H1 (cell line): Measurements from ENCODE around the gene ANKRD6. TPM values are rescaled to one million over a fixed set of nuclear protein-coding genes. Genes with fewer than 3 reads are reported as not detected.

Source experiments
- CTCF ChIA-PET: fragments of 300-600 bp; sonication (Branson Sonifier 250); formaldehyde crosslinking; loops from one replicate; lab custom pipeline; 2021; ENCODE audit not compliant: partially characterized antibody; lab: Charles Lee
- POLR2A ChIA-PET: fragments of 300-600 bp; sonication (Branson Sonifier 250); formaldehyde crosslinking; loops from one replicate; lab custom pipeline; 2021; ENCODE audit warnings: inconsistent platforms; ENCODE audit not compliant: partially characterized antibody; lab: Charles Lee
- DNase-seq, 2 experiments: peaks; one replicate each; pipeline versions ENCODE4 v3.0.0 to v3.0.0-alpha.2; 2010 to 2022; ENCODE audit warnings: low spot score in 2 of 2, low read depth in 1 of 2, mixed read lengths in 1 of 2
- FAIRE-seq: peaks from 2 replicates; lab custom pipeline; 2011; peaks lifted over from hg19 to GRCh38; lab: Jason Lieb, UNC
- H2AFZ ChIP-seq: 2 replicates; pipeline ENCODE4 v1.8.1; 2012; ENCODE audit warnings: low read length, inconsistent platforms
- H2AK5ac ChIP-seq: 2 replicates; pipeline ENCODE4 v1.6.1; 2013; ENCODE audit warnings: low read depth, low read length
- H2BK120ac ChIP-seq: replicated peaks from 2 replicates; pipeline ENCODE3; 2013; ENCODE audit warnings: low read depth, low read length, inconsistent platforms
- H2BK12ac ChIP-seq: 2 replicates; pipeline ENCODE4 v1.6.1; 2013; ENCODE audit warnings: low read depth, low read length
- H2BK15ac ChIP-seq: 2 replicates; pipeline ENCODE4 v1.6.1; 2013; ENCODE audit warnings: low read length
- H2BK20ac ChIP-seq: 2 replicates; pipeline ENCODE4 v1.6.1; 2013; ENCODE audit warnings: low read length
- H2BK5ac ChIP-seq: 2 replicates; pipeline ENCODE4 v1.6.1; 2013; ENCODE audit warnings: low read depth, low read length
- H3K14ac ChIP-seq: 2 replicates; pipeline ENCODE4 v1.6.1; 2013; ENCODE audit warnings: inconsistent platforms; ENCODE audit not compliant: insufficient read length
- H3K18ac ChIP-seq: 2 replicates; pipeline ENCODE4 v1.6.1; 2013; ENCODE audit warnings: low read length; ENCODE audit errors: extremely low read depth
- H3K23ac ChIP-seq: 2 replicates; pipeline ENCODE4 v1.6.1; 2013; ENCODE audit warnings: inconsistent platforms; ENCODE audit not compliant: insufficient read length
- H3K23me2 ChIP-seq: 2 replicates; pipeline ENCODE4 v1.6.1; 2013; ENCODE audit warnings: low read depth, low read length
- H3K27ac ChIP-seq: 2 replicates; pipeline ENCODE4 v1.6.1; 2011; ENCODE audit warnings: low read depth, low read length, inconsistent platforms
- H3K27me3 ChIP-seq, 4 experiments: replicated peaks in 1 of 4; 1 replicate in 1 of 4; 2 replicates in 3 of 4; pipeline versions ENCODE4 v1.6.1 to v1.8.1; 2011 to 2013; ENCODE audit warnings: low read length in 3 of 4, mild to moderate bottlenecking in 3 of 4, inconsistent platforms in 2 of 4, mixed read lengths in 2 of 4, moderate library complexity in 1 of 4; ENCODE audit not compliant: control insufficient read depth in 3 of 4, insufficient read depth in 3 of 4; ENCODE audit errors: extremely low read depth in 1 of 4
- H3K36me3 ChIP-seq, 4 experiments: 2 replicates each; pipeline versions ENCODE4 v1.6.1 to v1.8.1; 2011 to 2013; ENCODE audit warnings: mild to moderate bottlenecking in 4 of 4, low read length in 3 of 4, moderate library complexity in 2 of 4, control low read depth in 1 of 4, inconsistent platforms in 1 of 4; ENCODE audit not compliant: insufficient read depth in 4 of 4, control insufficient read depth in 2 of 4
- H3K4ac ChIP-seq: replicated peaks from 2 replicates; pipeline ENCODE3; 2013; ENCODE audit warnings: low read length, low read depth, mixed read lengths, inconsistent platforms; ENCODE audit not compliant: insufficient read length
- H3K4me1 ChIP-seq, 4 experiments: replicated peaks in 1 of 4; 1 replicate in 1 of 4; 2 replicates in 3 of 4; pipeline versions ENCODE4 v1.6.1 to v1.8.1; 2011 to 2013; ENCODE audit warnings: low read length in 3 of 4, inconsistent platforms in 2 of 4, mixed read lengths in 1 of 4; ENCODE audit not compliant: insufficient read depth in 4 of 4, control insufficient read depth in 3 of 4
- H3K4me2 ChIP-seq, 2 experiments: 2 replicates each; pipeline versions ENCODE4 v1.6.1 to v1.8.1; 2011 to 2013; ENCODE audit warnings: low read depth in 2 of 2, low read length in 2 of 2, control low read depth in 1 of 2, inconsistent platforms in 1 of 2, mild to moderate bottlenecking in 1 of 2; ENCODE audit not compliant: insufficient read depth in 1 of 2
- H3K4me3 ChIP-seq, 4 experiments: fragments of 200-600, 300-600 bp in 1 of 4; sonication (generic), shearing (Covaris generic), sonication (Bioruptor Twin) in 1 of 4; 2 replicates each; pipeline versions ENCODE4 v1.5.1 to v1.8.1; 2011 to 2016; ENCODE audit warnings: low read length in 4 of 4, low read depth in 3 of 4, control low read depth in 2 of 4, inconsistent platforms in 2 of 4, mild to moderate bottlenecking in 2 of 4, mixed read lengths in 1 of 4, moderate library complexity in 1 of 4; ENCODE audit not compliant: insufficient read depth in 2 of 4; ENCODE audit errors: extremely low read depth in 1 of 4
- H3K56ac ChIP-seq: replicated peaks from 2 replicates; pipeline ENCODE3; 2013; ENCODE audit warnings: low read depth, mild to moderate bottlenecking, mixed read lengths, low read length, inconsistent platforms; ENCODE audit not compliant: insufficient read length
- H3K79me1 ChIP-seq: 2 replicates; pipeline ENCODE4 v1.6.1; 2013; ENCODE audit warnings: low read depth, low read length, control low read depth
- H3K79me2 ChIP-seq, 2 experiments: 2 replicates each; pipeline versions ENCODE4 v1.6.1 to v1.8.1; 2012 to 2013; ENCODE audit warnings: low read length in 2 of 2, mild to moderate bottlenecking in 2 of 2, inconsistent platforms in 1 of 2; ENCODE audit not compliant: insufficient read depth in 2 of 2, control insufficient read depth in 1 of 2
- H3K9ac ChIP-seq, 4 experiments: replicated peaks in 1 of 4; 1 replicate in 1 of 4; 2 replicates in 3 of 4; pipeline versions ENCODE4 v1.6.1 to v1.8.1; 2011 to 2013; ENCODE audit warnings: low read depth in 3 of 4, low read length in 3 of 4, control low read depth in 2 of 4, mild to moderate bottlenecking in 2 of 4, moderate library complexity in 2 of 4, inconsistent platforms in 1 of 4; ENCODE audit errors: extremely low read depth in 1 of 4
- H3K9me3 ChIP-seq, 2 experiments: 2 replicates each; pipeline versions ENCODE4 v1.6.1 to v1.8.1; 2012 to 2013; ENCODE audit warnings: mild to moderate bottlenecking in 2 of 2, moderate library complexity in 2 of 2, control low read depth in 1 of 2, inconsistent platforms in 1 of 2, low read depth in 1 of 2, low read length in 1 of 2, mixed read lengths in 1 of 2; ENCODE audit not compliant: insufficient read depth in 2 of 2
- H4K20me1 ChIP-seq, 2 experiments: replicated peaks in 1 of 2; 2 replicates each; pipeline versions ENCODE3 to v1.8.1; 2011 to 2013; ENCODE audit warnings: inconsistent platforms in 2 of 2, low read length in 2 of 2, mild to moderate bottlenecking in 1 of 2; ENCODE audit not compliant: insufficient read depth in 2 of 2, control insufficient read depth in 1 of 2
- H4K5ac ChIP-seq: 2 replicates; pipeline ENCODE4 v1.6.1; 2013; ENCODE audit warnings: low read length, low read depth, mixed read lengths, inconsistent platforms; ENCODE audit not compliant: insufficient read length
- H4K8ac ChIP-seq: 2 replicates; pipeline ENCODE4 v1.8.0; 2013; ENCODE audit warnings: mild to moderate bottlenecking, moderate library complexity, low read length, inconsistent platforms; ENCODE audit not compliant: insufficient read depth; ENCODE audit errors: extremely low read depth
- H4K91ac ChIP-seq: replicated peaks from 2 replicates; pipeline ENCODE3; 2013; ENCODE audit warnings: low read length, mixed read lengths, inconsistent platforms; ENCODE audit not compliant: insufficient read length
- RBBP5 ChIP-seq: IDR thresholded peaks from 2 replicates; pipeline ENCODE4 v1.7.1; 2012; ENCODE audit warnings: low read depth, mild to moderate bottlenecking, inconsistent platforms, low read length, moderate library complexity, borderline replicate concordance
- WGBS, 2 experiments: shearing (Covaris generic) in 1 of 2; methylation state at CpG; one replicate each; pipeline versions ENCODE4 v1.1.6 to v1.1.7; 2013 to 2015; ENCODE audit warnings: low lambda C conversion rate in 2 of 2, mixed read lengths in 2 of 2, inconsistent platforms in 1 of 2, low coverage in 1 of 2, missing lambda C conversion rate in 1 of 2; ENCODE audit not compliant: insufficient replicate concordance in 2 of 2, insufficient coverage in 1 of 2, insufficient read length in 1 of 2; ENCODE audit errors: extremely low coverage in 1 of 2, missing lambda C conversion rate in 1 of 2; 5-methylcytosine and 5-hydroxymethylcytosine counted together
- polyA plus RNA-seq, 7 experiments: library from polyadenylated mRNA; depleted of rRNA in 3 of 7; stranded (reverse) in 5 of 7; unstranded in 2 of 7; fragments of >200 nt in 5 of 7; fragments of 200-250 nt in 2 of 7; gene quantifications; 1 replicate in 5 of 7; 2 replicates in 1 of 7; 4 replicates in 1 of 7; pipeline versions ENCODE4 v1.2.1 to v1.2.3, GENCODE V29; 2011 to 2013; ENCODE audit warnings: missing spikeins in 2 of 7, mixed read lengths in 2 of 7
- total RNA-seq: library from RNA; stranded (reverse); fragmentation: NEBNext Ultra II Directional; extraction: Animal tissue kit (Norgen Biotek cat#: 25700); gene quantifications from 2 replicates; pipeline ENCODE4 v1.2.1, GENCODE V29; 2021

The ANKRD6 gene
- total and polyA plus RNA-seq, 2 of the 8 experiments (the other 6 are each of a cell fraction or from before 2014, with no cell fraction given) = 5.9 to 12.8 TPM

GRCh38 chr6:89567630-89568390 is 134.9 kb downstream of the ANKRD6 start:
- no peaks in the 10 kb centered on the region for H4K20me1 ChIP-seq
- H3K4me1 ChIP-seq = peaks cover 0 to 3% (median 0%) of the 10 kb centered on the region in 4 experiments; a peak in 1 of 7 replicates
- H3K23me2 ChIP-seq = no peaks in the 10 kb centered on the region
- H3K9ac ChIP-seq = no peak overlapping the region; a peak in 1 of 7 replicates
- no peak overlapping the region for H2AFZ ChIP-seq
- no peak overlapping the region for H2AK5ac ChIP-seq
- TF ChIP-seq RBBP5 = no peak
- no peaks in the 10 kb centered on the region for H3K27me3 ChIP-seq
- ChIA-PET CTCF (interaction anchor here (0.9 to 2.2 kb wide), 9 partner anchors 16 to 138 kb away, joined by 3 to 7 read pairs (median 4); partner anchors contain the start of gene ANKRD6), POLR2A (interaction anchor here (0.6 to 1.1 kb wide), 3 partner anchors 31 to 372 kb away, joined by 3 read pairs; no protein-coding TSS in a partner anchor)
- no peak overlapping the region for H2BK20ac ChIP-seq
- H3K79me2 ChIP-seq = no peaks in the 10 kb centered on the region
- H4K8ac ChIP-seq = no peak overlapping the region
- H3K23ac ChIP-seq = no peak overlapping the region
- WGBS, 2 experiments = 88% methylated on average over 6 of the region's 6 CpGs; no CpG with 5 or more reads in 1 of the 2 experiments
- FAIRE-seq (no peak), DNase-seq (no peak)
- no peak overlapping the region for H3K4ac ChIP-seq
- H3K4me2 ChIP-seq = no peak overlapping the region
- no peaks in the 10 kb centered on the region for H3K9me3 ChIP-seq
- no peak overlapping the region for H3K18ac ChIP-seq
- H3K14ac ChIP-seq = no peak overlapping the region
- H2BK15ac ChIP-seq = no peak overlapping the region
- no peaks in the 10 kb centered on the region for H3K36me3 ChIP-seq
- H3K79me1 ChIP-seq = no peaks in the 10 kb centered on the region
- H2BK5ac ChIP-seq = no peak overlapping the region
- H2BK120ac ChIP-seq = no peak overlapping the region
- H3K27ac ChIP-seq = no peak overlapping the region
- no peak overlapping the region for H3K56ac ChIP-seq
- no peak overlapping the region for H2BK12ac ChIP-seq
- no peak overlapping the region for H4K91ac ChIP-seq
- H3K4me3 ChIP-seq = no peak overlapping the region
- H4K5ac ChIP-seq = no peak overlapping the region
